ENCODE data around the gene CRKL. TPM values are rescaled to one million over a fixed set of nuclear protein-coding genes. Genes with fewer than 3 reads are reported as not detected.

CRKL gene
- total RNA-seq, 1 experiment from 2014 or later = 35.4 TPM

GRCh38 chr22:20976291-20976877, 59.2 kb downstream of the CRKL start:
- Histone ChIP-seq H3K4me2 (ENCODE audit: low read length) (no peak overlapping the region), H3K27ac (ENCODE audit: low read length) (no peak overlapping the region), H3F3A (ENCODE audit: low read length, unreplicated experiment) (no peaks in the 10 kb centered on the region), H3K36me3 (ENCODE audit: low read depth, low read length) (no peaks in the 10 kb centered on the region), H3K9me2 (replicated peaks; ENCODE audit: low read length) (no peaks in the 10 kb centered on the region), H3K79me2 (ENCODE audit: low read length) (no peaks in the 10 kb centered on the region), H3K4me1 (ENCODE audit: insufficient read depth, low read length) (peaks cover 3% of the 10 kb centered on the region), H3K9ac (ENCODE audit: low read length) (no peak overlapping the region), H2AFZ (ENCODE audit: low read length) (no peak overlapping the region), H3K4me3 (ENCODE audit: low read length) (no peak overlapping the region), H3K9me3 (ENCODE audit: low read length) (no peaks in the 10 kb centered on the region), H3K27me3 (ENCODE audit: low read length) (no peaks in the 10 kb centered on the region), H4K20me1 (ENCODE audit: low read length) (no peaks in the 10 kb centered on the region)
- BruUV-seq (replicated peaks) = no TSS peak
- no peak for TF ChIP-seq CTCF (conservative IDR thresholded peaks at IDR 0.05; ENCODE audit: low read depth, low read length)
- no peak for TF ChIP-seq EZH2 (IDR thresholded peaks at IDR 0.05; ENCODE audit: low read length, unreplicated experiment)
- no peak for TF ChIP-seq EZH2phosphoT487 (IDR thresholded peaks at IDR 0.05; ENCODE audit: borderline replicate concordance, low read length)
- DNase-seq = no peak
- CTCF ChIA-PET = no interaction called here
- intact Hi-C loops (cut with micrococcal nuclease) = no loop called here
- POLR2A ChIA-PET (ENCODE audit: unreplicated experiment) = no interaction called here
- ATAC-seq = no peak

DNA sequence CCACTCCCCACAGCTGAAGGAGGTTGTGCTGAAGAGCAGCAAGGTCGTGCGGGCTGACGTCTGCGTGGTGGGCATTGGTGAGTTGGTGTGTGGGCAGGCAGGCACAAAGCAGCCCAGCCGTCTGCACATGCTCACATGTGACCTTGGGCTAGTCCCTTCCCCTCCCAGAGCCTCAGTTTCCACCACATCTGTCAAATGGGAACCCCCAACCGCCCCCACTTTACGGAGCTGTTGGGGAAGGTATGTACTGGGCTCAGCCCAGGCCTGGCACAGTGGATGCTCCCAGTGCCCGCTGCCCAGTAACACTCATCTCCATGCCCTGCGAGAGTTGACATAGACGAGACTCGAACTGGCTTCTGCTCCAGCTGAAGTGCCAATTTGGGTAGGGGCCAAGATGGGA, 59.8 kb downstream of the CRKL start:
- intact Hi-C loops (cut with micrococcal nuclease) = no loop called here
- H3K27ac ChIP-seq (ENCODE audit: low read length) = no peak overlapping the region
- no peak overlapping the region for H3K9ac ChIP-seq (ENCODE audit: low read length)
- H2AFZ ChIP-seq (ENCODE audit: low read length) = no peak overlapping the region
- ChIA-PET POLR2A (ENCODE audit: unreplicated experiment) (no interaction called here), CTCF (no interaction called here)
- BruUV-seq (replicated peaks) = no TSS peak
- ATAC-seq (no peak), DNase-seq (no peak)
- no peaks in the 10 kb centered on the region for H3K9me3 ChIP-seq (ENCODE audit: low read length)
- H3K27me3 ChIP-seq (ENCODE audit: low read length) = no peaks in the 10 kb centered on the region
- H3K79me2 ChIP-seq (ENCODE audit: low read length) = no peaks in the 10 kb centered on the region
- peaks cover 5% of the 10 kb centered on the region for H3K4me1 ChIP-seq (ENCODE audit: insufficient read depth, low read length)
- H3K9me2 ChIP-seq (replicated peaks; ENCODE audit: low read length) = no peaks in the 10 kb centered on the region
- H3K4me3 ChIP-seq (ENCODE audit: low read length) = no peak overlapping the region
- no peak for TF ChIP-seq EZH2 (IDR thresholded peaks at IDR 0.05; ENCODE audit: low read length, unreplicated experiment)
- TF ChIP-seq CTCF (conservative IDR thresholded peaks at IDR 0.05; ENCODE audit: low read depth, low read length) = no peak
- TF ChIP-seq EZH2phosphoT487 (IDR thresholded peaks at IDR 0.05; ENCODE audit: borderline replicate concordance, low read length) = no peak
- H3K36me3 ChIP-seq (ENCODE audit: low read depth, low read length) = no peaks in the 10 kb centered on the region
- H3F3A ChIP-seq (ENCODE audit: low read length, unreplicated experiment) = no peaks in the 10 kb centered on the region
- H3K4me2 ChIP-seq (ENCODE audit: low read length) = no peak overlapping the region
- no peaks in the 10 kb centered on the region for H4K20me1 ChIP-seq (ENCODE audit: low read length)

GRCh38 chr22:20977516-20978170, 60.4 kb downstream of the CRKL start:
- Histone ChIP-seq H3K9me2 (replicated peaks; ENCODE audit: low read length) (no peaks in the 10 kb centered on the region), H3K79me2 (ENCODE audit: low read length) (peaks cover 5% of the 10 kb centered on the region), H3K36me3 (ENCODE audit: low read depth, low read length) (no peaks in the 10 kb centered on the region), H3K27ac (ENCODE audit: low read length) (no peak overlapping the region), H3K9me3 (ENCODE audit: low read length) (no peaks in the 10 kb centered on the region), H3K4me3 (ENCODE audit: low read length) (no peak overlapping the region), H3K27me3 (ENCODE audit: low read length) (no peaks in the 10 kb centered on the region), H3K4me2 (ENCODE audit: low read length) (no peak overlapping the region), H2AFZ (ENCODE audit: low read length) (no peak overlapping the region), H3K4me1 (ENCODE audit: insufficient read depth, low read length) (peaks cover 5% of the 10 kb centered on the region), H3F3A (ENCODE audit: low read length, unreplicated experiment) (no peaks in the 10 kb centered on the region), H3K9ac (ENCODE audit: low read length) (no peak overlapping the region), H4K20me1 (ENCODE audit: low read length) (no peaks in the 10 kb centered on the region)
- DNase-seq (no peak), ATAC-seq (no peak)
- POLR2A ChIA-PET (ENCODE audit: unreplicated experiment) = no interaction called here
- CTCF ChIA-PET = no interaction called here
- intact Hi-C loops (cut with micrococcal nuclease) = no loop called here
- no peak for TF ChIP-seq EZH2phosphoT487 (IDR thresholded peaks at IDR 0.05; ENCODE audit: borderline replicate concordance, low read length)
- TF ChIP-seq CTCF (conservative IDR thresholded peaks at IDR 0.05; ENCODE audit: low read depth, low read length) = no peak
- no peak for TF ChIP-seq EZH2 (IDR thresholded peaks at IDR 0.05; ENCODE audit: low read length, unreplicated experiment)
- no TSS peak for BruUV-seq (replicated peaks)
